Ishikawa (cell line): ENCODE data around the gene KPNA6.

Experiments
- CEBPB ChIP-seq: IDR thresholded peaks from 2 replicates; pipeline ENCODE4 v1.6.1; 2012
- CREB1 ChIP-seq: IDR thresholded peaks from 2 replicates; pipeline ENCODE4 v1.6.1; 2012; ENCODE audit warnings: low read depth
- EGR1 ChIP-seq: IDR thresholded peaks from 2 replicates; pipeline ENCODE4 v1.6.1; 2012
- EP300 ChIP-seq: IDR thresholded peaks from 2 replicates; pipeline ENCODE4 v1.6.1; 2012; ENCODE audit warnings: borderline replicate concordance
- FOXM1 ChIP-seq: IDR thresholded peaks from 2 replicates; pipeline ENCODE4 v1.6.1; 2012; ENCODE audit warnings: low read depth, borderline replicate concordance
- MAX ChIP-seq: IDR thresholded peaks from 2 replicates; pipeline ENCODE4 v1.6.1; 2012
- NFIC ChIP-seq: IDR thresholded peaks from 2 replicates; pipeline ENCODE4 v1.6.1; 2012
- RAD21 ChIP-seq: IDR thresholded peaks from 2 replicates; pipeline ENCODE4 v1.6.1; 2012; ENCODE audit warnings: low read depth
- REST ChIP-seq: IDR thresholded peaks from 2 replicates; pipeline ENCODE4 v1.6.1; 2012; ENCODE audit warnings: low read depth, mild to moderate bottlenecking
- TAF1 ChIP-seq: IDR thresholded peaks from 2 replicates; pipeline ENCODE4 v1.6.1; 2012; ENCODE audit warnings: low read depth, mild to moderate bottlenecking
- TCF12 ChIP-seq: IDR thresholded peaks from 2 replicates; pipeline ENCODE4 v1.6.1; 2012; ENCODE audit warnings: low read depth
- TEAD4 ChIP-seq: IDR thresholded peaks from 2 replicates; pipeline ENCODE4 v1.6.1; 2012
- USF1 ChIP-seq: IDR thresholded peaks from 2 replicates; pipeline ENCODE4 v1.6.1; 2012
- YY1 ChIP-seq: IDR thresholded peaks from 2 replicates; pipeline ENCODE4 v1.6.1; 2012; ENCODE audit warnings: low read depth
- ZBTB7A ChIP-seq: IDR thresholded peaks from 2 replicates; pipeline ENCODE4 v1.6.1; 2012; ENCODE audit warnings: low read depth

Gene KPNA6

GRCh38 chr1:32127409-32128198 is 19.7 kb downstream of the KPNA6 start:
- TF ChIP-seq CEBPB (no peak), REST (no peak), YY1 (no peak), ZBTB7A (no peak)

- no peak for TF ChIP-seq CEBPB
- no peak for TF ChIP-seq TCF12
- no peak for TF ChIP-seq TEAD4
- TF ChIP-seq MAX: no peak
- no peak for TF ChIP-seq CREB1
- TF ChIP-seq ZBTB7A: no peak
- TF ChIP-seq EGR1: no peak
- TF ChIP-seq RAD21: no peak
- TF ChIP-seq EP300: no peak
- TF ChIP-seq USF1: no peak
- no peak for TF ChIP-seq TAF1
- no peak for TF ChIP-seq FOXM1
Observed at GRCh38 chr1:32128479-32128878, 20.6 kb downstream of the KPNA6 start.

- TF ChIP-seq CEBPB: no peak
- TF ChIP-seq YY1: no peak
- TF ChIP-seq TCF12: no peak
- TF ChIP-seq USF1: no peak
- TF ChIP-seq TEAD4: no peak
- no peak for TF ChIP-seq CREB1
- TF ChIP-seq FOXM1: no peak
- no peak for TF ChIP-seq REST
- no peak for TF ChIP-seq NFIC
- TF ChIP-seq EGR1: no peak
- TF ChIP-seq RAD21: no peak
- TF ChIP-seq MAX: no peak
- TF ChIP-seq TAF1: no peak
- TF ChIP-seq EP300: no peak
- TF ChIP-seq ZBTB7A: no peak
Observed at GRCh38 chr1:32128964-32129363, 21.1 kb downstream of the KPNA6 start.

- no peak for TF ChIP-seq REST
- no peak for TF ChIP-seq EGR1
- no peak for TF ChIP-seq ZBTB7A
- TF ChIP-seq MAX: no peak
- no peak for TF ChIP-seq EP300
- no peak for TF ChIP-seq USF1
- TF ChIP-seq CREB1: no peak
- no peak for TF ChIP-seq RAD21
- TF ChIP-seq YY1: no peak
Observed at GRCh38 chr1:32137111-32137510, 29.3 kb downstream of the KPNA6 start.
